Mammary epithelial cell (primary cell): ENCODE measurements around the gene ADARB2.

Source experiments
- CTCF ChIP-seq, 2 donors: IDR thresholded peaks in 1 of 2; conservative IDR thresholded peaks in 1 of 2; 2 replicates each; pipeline ENCODE4 v1.5.1; 2011 to 2012; ENCODE audit warnings: inconsistent platforms in 2 of 2, low read length in 2 of 2, mild to moderate bottlenecking in 2 of 2, control low read depth in 1 of 2, low read depth in 1 of 2; ENCODE audit not compliant: insufficient read depth in 1 of 2; ENCODE audit errors: extremely low read depth in 1 of 2
- EZH2 ChIP-seq: IDR thresholded peaks from 2 replicates; pipeline ENCODE4 v1.6.1; 2012; ENCODE audit warnings: low read length, inconsistent platforms, borderline replicate concordance

DNA sequence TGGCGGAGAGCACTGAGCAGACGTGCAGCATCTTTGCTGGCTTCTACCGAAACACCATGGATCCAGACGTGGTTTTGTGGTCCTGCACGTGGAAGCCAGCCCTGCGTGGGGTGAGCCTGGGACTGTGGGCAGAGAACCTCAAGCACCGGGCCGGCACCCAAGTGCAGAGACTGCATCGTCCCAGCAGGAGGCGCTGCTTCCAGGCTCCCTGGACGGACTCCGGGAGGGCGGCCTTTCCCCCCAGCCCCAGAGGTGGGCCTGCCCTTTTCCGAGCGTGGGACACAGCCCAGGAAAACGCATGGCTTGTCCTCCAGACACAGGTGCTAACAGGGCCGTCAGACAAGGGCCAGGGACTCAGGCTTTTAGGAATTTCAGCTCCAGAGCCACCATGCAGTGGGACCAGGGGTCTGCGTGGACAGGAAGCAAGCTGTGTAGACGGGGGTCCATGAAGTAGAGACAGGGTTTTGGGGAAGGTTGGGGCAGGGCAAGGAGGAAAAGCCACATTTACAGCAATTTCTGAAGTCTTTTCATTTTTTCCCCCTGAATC, 377.2 kb downstream of the ADARB2 start:
- TF ChIP-seq CTCF (conservative IDR thresholded peaks at IDR 0.05 in 1 of 2, IDR thresholded peaks at IDR 0.05 in 1 of 2; ENCODE audit: extremely low read depth in 1 of 2, insufficient read depth in 1 of 2, low read depth in 1 of 2, low read length in 2 of 2) (no peak), EZH2 (no peak)
